Adrenal gland (tissue), 5 donors: ENCODE data around the gene CCDC28B.

Experiments
- POLR2A ChIP-seq, 2 donors: fragments of 450-650 bp; IDR thresholded peaks; one replicate each; pipeline ENCODE4 v1.6.1; 2017; ENCODE audit warnings: antibody characterized with exemption in 2 of 2, mild to moderate bottlenecking in 2 of 2, moderate library complexity in 1 of 2
- TF ChIP-seq, protein P1 (sequence below), 6 experiments: fragments of 450-650 bp in 4 of 6; fragments of 200-600 bp in 2 of 6; sonication (generic) in 1 of 6; IDR thresholded peaks; 1 replicate in 5 of 6; 2 replicates in 1 of 6; pipeline versions ENCODE4 v1.5.1 to v1.8.0; 2016 to 2021; ENCODE audit warnings: antibody characterized with exemption in 6 of 6, mild to moderate bottlenecking in 2 of 6, moderate library complexity in 1 of 6
- donor health status: DM: no; HTN: no; CAD: no.

DNA sequence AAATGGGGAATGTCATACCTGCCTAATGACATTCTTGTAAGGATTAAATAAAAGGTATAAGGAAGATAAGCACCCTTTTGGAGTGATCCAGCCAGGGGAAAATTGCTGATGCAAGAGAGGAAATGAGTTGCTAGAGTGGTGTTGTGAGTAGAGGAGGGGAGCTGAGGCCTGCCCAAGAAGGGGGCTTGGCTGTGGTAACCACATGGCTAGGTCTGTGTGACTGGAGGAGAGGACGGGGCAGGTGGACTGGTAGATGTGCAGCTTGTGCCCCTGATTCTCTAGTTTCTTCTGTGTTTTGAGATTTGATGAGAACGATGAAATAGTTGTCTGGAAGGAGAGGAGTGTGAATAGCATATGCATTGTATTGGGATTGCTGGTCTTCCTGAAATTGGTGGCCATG, 14.3 kb upstream of the CCDC28B start:
- TF ChIP-seq, protein P1, sequence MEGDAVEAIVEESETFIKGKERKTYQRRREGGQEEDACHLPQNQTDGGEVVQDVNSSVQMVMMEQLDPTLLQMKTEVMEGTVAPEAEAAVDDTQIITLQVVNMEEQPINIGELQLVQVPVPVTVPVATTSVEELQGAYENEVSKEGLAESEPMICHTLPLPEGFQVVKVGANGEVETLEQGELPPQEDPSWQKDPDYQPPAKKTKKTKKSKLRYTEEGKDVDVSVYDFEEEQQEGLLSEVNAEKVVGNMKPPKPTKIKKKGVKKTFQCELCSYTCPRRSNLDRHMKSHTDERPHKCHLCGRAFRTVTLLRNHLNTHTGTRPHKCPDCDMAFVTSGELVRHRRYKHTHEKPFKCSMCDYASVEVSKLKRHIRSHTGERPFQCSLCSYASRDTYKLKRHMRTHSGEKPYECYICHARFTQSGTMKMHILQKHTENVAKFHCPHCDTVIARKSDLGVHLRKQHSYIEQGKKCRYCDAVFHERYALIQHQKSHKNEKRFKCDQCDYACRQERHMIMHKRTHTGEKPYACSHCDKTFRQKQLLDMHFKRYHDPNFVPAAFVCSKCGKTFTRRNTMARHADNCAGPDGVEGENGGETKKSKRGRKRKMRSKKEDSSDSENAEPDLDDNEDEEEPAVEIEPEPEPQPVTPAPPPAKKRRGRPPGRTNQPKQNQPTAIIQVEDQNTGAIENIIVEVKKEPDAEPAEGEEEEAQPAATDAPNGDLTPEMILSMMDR (IDR thresholded peaks at IDR 0.05) = no peak
- no peak for TF ChIP-seq POLR2A (IDR thresholded peaks at IDR 0.05)
